Placental pericyte (primary cell): Measurements from ENCODE around the gene MTNR1A. TPM values are rescaled to one million over a fixed set of nuclear protein-coding genes. Genes with fewer than 3 reads are reported as not detected.

Experiments used
- small RNA-seq: library from RNA; depleted of rRNA; stranded (forward); fragments of <200 nt; gene quantifications from one replicate; pipeline ENCODE3, GENCODE V24; 2012; ENCODE audit warnings: low replicate concordance
- total RNA-seq: library from RNA; depleted of rRNA; stranded (reverse); fragments of >200 nt; gene quantifications from 2 replicates; pipeline ENCODE4 v1.2.3, GENCODE V29; 2012

MTNR1A gene
- total RNA-seq, result 0.14 TPM in 1 of 2 replicates, not detected in the other

GRCh38 chr4:186554914-186555827 is at the start of gene MTNR1A:
Gene MTNR1A (minus strand): TSS chr4:186555567. CDS start chr4:186555365, 202 bp downstream.

Small RNA genes lying within 50 kb of the gene (small RNA-seq; reads per million reads assigned to genes)
- gene RNU6-1055P, result not detected

Other genes starting within 250 kb of the MTNR1A start
- gene FAT1, start 168.3 kb upstream of the MTNR1A start, total RNA-seq, result 122 and 317 TPM in 2 replicates